CD4-positive, alpha-beta T cell treated with Interleukin-10 for 1 hour (primary cell): ENCODE results near the gene TMEM170B.

Source experiments
- DNase-seq: peaks from one replicate; pipeline ENCODE4 v3.0.0-alpha.2; 2020

Gene TMEM170B

DNA sequence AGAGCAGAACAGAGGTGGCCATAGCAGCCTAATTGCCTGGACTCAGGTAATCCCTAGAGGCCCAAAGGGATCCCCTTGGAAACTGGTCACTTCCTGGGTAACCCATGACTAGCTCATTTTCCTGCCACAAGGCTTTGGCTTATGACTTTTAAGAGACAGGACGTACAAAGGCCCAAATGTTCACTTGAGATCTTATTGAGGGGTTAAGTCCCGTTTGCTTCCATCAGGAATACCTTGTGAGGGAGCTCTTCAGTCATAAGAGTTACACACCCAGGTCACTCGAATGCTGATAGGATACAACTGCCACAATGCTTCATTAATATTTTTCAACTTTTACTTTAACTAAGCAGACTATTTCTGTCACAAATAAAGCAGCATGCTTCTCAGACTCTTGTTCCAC, 51.7 kb downstream of the TMEM170B start:
- no peak for DNase-seq

DNA sequence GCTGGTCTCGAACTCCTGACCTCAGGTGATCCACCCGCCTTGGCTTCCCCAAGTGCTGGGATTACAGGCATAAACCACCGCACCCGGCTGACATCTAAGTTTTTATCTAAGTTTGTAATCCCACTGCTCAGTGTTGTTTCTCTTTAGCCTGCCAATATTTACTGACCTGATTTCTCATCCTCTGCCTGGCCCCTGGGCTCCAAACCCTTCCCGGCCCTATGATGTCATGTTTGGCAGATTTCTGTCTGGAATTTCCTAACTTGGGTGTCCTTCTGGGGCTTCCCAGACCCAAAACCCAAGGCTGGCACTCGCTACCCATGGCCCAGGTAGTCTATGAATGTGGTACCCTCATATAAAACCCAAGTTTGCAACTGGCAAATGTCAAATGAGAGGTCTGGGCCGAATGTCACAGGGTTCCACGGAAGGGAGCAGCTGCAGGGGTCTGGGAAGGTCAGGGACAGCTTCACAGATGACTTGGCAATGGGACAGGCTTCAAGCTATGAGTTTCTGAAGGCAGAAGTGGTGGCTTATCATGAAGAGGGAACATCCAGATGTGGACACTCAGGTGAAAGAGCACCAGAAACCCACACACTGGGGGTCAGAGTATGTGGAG, 54.9 kb downstream of the TMEM170B start:
- no peak for DNase-seq

DNA sequence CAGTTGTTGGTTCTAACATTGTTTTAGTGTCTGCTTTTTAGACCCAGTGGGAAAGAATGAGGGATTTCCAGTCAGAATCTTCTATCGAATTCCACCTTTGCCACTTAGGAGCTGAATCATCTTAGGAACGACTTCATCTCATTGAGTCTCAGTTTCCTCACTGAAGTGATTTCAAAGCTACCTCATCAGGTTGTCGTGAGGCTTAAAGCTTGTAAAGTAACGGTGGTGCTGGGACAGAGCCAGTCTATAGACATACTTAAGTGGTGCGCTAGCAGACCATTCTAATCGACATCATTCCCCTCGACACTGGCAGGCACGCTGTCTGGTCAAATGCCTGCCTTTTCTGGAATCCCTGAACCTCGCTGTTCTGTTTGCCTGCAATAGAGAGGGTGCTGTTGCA, 55.5 kb downstream of the TMEM170B start:
- DNase-seq: no peak

DNA sequence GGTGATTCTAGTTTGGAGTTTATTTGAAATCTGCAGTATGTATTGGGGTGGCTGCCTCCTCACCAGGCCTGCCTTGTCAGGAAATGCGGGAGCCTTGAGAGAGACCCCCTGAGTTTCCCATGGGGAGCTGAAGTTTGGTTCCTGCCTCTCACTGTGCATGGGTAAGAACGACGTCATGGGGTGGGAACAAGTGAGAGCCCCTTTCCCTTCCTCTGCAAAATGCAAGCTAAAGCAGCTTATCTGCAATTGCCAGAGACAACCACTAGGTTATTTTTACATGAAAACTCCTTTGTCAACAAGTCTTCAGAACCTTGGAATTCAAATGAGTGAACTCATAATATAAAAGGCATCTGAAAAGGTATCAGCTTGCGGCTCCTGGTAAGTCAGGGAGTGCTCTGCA, 58.4 kb downstream of the TMEM170B start:
- DNase-seq: no peak

DNA sequence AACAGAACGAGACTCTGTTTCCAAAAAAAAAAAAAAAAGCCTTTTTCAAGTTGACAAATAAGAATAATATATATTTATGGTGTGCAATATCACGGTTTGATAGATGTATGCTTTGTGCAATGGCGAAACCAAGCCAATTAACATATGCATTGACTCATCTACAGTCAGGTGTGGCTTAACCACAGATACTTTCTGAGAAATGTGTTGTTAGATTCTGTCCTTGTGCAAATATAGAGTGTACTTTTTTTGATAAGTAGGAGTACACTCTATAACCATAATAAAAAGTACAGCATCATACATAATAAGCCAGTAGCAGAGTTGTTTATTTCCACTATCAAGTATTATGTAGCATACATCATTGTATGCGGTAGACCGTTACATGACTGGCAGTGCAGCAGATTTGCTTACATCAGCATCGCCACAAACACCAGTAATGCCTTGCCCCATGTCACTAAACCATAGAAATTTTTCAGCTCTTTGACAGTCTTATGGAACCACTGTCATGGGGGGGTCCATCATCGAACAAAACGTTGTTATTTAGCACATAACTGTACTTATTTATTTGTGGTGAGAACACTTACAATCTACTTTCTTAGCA, 59.2 kb downstream of the TMEM170B start:
- no peak for DNase-seq

DNA sequence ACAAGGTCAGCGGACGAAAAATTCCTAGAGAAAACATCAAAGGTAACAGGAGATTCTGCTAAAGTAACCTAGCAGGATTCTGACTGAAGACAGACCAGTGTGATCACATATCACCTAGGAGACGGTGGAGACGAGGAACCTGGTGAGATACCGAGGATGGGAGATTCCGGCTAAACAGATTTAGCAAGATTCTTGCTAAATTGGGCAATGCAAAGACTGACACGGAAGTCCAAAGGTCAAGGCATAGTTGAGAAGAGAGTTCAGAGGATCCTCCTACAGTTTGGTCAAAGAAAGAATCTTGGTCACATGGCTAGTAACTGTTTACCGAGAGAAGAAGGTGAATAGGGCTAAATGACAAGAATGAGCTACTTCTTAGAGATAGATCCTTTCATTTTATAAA, 61.1 kb downstream of the TMEM170B start:
- no peak for DNase-seq

DNA sequence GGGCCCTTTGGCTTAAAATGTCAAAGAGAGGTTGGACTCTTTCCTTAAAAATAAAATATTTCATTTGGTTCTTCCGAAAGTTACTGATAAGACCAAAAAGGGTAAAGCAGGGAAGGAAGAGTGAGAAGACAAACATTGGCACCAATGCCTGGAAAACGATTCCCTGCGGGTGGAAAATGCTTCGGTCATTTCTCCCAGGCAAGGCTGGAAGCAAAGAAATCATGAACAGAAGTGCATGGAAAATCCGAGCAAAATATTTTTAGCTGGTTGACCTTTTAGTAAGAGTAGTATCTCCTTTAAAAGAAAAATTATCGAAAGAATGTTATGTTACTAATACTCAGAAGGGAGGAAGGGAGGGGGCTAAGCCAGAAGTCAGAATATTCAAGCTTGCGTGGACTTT, 62.7 kb downstream of the TMEM170B start:
- DNase-seq: no peak

DNA sequence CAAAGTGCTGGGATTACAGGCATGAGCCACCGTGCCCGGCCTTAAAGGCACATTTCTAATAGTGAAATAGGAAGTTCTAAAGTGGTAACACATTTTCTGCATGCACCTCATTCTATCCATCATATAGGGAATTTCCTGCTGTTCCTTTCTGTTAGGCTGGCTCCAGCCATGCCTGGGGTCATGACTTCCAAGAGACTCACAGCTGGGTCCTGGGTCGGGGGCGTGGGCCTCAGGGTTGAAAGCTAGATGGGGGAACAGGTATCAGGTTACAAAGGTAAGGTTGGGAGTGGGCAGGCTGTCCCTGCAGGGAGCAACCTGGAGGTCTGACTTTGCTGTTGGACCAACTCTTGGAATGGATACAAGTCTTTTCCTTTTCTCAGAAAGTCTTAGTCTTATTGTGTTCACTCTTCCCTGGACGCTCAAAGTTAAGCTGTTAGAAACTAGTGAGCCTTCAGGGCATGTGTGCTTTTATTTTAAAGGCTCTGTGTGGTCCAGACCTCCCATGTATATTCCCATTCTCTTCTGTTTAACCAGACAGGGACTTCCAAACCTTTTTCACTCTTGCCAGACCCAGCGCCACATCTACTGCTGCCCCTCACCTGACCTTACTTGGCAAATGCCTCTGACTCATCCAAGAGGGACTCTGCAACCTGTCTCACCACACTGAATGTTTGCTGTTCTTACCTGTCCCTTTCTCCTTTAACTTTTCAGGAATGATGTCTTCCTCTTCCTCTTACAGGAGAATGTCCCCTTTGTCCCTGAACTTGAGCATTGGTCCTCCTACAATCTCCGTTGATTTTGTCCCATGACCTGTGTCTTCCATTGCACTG, 64.4 kb downstream of the TMEM170B start:
- no peak for DNase-seq

DNA sequence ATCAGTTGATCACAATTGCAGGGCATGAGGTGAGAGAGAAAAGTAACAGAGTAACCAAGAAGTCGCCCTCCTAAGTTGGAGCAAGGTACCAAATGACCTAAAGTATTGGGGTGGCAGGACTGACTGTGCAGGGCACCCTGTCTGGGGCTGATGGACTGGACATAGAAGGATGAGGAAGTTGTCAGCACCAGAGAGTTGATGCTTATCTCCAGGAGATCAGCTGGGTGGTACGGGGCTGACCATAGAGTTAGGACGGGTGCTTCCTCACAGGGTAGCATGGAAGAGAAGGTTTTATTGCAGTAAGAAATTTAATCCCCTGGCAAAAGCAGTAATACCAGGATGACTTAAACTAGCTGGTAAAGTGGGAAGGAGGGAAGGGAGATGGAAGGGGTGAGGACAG, 66.7 kb downstream of the TMEM170B start:
- DNase-seq: no peak

DNA sequence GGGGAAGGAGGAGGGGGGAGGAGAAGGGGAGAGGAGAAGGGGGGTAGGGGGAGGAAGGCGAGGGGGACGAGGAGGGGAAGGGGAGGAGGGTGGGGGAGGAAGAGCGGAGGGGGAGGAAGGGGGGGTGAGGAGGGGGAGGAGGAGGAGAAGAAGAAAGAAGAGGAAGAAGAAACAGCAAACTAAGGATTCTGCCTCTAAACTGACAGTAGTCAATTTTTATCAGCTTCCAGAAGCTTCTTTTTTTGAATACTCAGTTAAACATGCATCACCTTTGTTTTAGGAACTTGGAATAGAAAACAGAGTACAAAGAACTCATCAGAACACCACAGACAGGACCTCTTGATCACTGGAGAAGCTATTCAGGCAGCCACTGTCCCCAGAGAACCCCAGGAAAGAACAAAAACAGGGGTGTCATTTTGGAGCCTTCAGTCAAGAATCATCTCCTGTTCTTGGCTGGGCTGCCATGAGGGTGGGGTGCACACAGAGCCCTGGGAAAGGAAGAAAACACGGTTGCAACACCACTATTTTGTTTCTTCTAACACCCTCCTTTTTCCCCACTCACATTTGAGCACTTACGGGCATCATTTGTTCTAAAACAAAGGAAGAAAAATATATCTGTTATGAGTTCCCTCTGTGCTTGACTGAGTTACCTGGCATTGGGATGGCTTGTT, 67.4 kb downstream of the TMEM170B start:
- no peak for DNase-seq

DNA sequence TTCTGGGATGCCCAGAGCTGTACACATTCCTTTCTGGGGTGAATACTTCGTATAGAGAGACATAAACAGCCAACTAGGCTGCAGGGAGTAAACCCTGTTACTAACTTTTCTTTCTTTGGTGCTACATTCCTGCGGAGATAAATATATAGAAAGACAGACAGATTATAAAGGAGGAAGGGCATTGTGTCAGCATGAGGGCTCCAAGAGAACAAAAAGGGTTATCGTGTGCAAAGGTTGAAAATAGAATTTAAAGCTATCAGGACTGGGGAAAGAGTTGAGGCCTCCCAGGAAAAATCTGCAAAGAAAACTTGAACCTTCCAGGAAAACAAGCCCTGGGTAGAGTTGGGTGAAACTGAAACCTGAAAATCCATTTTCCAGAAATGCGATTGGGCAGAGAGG, 68.0 kb downstream of the TMEM170B start:
- DNase-seq: no peak

DNA sequence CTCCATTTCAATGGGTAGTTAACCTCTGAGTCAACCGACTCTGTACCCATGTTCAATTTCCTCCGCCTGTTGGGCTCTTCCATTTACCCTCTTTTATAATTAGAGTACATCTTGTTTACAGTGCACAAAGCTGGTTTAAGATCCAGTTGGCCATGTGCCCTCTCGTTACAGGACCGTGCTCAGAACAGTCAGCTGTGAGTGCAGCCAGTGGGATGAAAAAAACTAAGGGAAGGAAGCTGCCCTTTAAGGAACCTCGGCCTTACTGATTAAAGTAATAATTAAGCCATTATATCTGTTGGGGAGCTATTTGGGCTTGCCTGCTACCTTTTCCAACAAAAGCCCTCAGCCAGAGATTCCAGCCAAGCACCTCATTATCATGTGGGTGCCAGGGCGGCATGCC, 68.8 kb downstream of the TMEM170B start:
- DNase-seq: no peak

DNA sequence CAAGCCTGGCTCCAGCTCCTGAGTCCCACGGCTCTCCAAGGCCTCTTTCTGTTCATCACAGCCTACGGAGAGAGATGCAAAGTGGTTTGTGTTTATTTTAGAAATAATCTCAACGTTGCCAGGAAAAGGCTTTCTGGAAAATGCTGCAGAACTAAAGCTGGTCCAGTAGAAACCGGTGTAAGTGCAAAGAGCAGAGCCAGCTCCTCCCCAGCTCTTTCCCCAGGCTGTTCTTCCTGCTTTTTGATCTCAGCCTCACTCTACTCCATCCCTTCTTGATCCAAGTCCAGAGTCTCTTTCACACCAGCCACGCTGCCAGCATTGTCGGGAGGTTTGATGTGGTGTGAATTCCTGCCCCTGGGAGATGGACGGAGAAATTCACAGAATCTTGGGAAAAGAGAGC, 69.8 kb downstream of the TMEM170B start:
- DNase-seq: no peak

DNA sequence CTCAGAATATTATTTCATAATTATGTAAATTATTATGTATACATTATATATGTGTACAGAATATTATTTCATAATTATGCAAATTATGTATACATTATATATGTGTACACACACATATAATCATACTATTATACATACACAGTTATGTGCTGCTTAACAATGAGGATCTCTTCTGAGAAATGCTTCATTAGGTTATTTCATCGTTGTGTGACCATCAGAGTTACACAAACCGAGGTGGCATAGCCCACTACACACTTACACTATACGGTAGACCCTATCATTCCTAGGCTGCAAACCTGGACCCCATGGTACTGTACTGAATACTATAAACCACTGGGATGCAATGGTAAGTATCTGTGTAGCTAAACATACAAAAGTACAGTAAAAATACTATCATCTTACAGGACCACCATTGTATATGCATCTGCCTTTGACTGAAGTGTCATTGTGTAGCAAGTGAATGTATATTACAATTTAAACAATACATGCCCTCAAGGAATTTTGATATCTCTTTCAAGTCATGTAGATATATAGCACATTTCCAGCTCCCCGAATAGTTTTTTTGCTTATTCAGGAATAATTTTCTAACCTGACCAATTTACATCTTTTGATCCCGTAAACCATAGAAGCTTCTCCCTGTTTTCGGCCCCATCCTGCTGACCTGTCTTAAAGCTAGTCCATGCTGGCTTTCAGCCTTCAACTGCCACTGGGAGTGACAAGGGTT, 71.2 kb downstream of the TMEM170B start:
- no peak for DNase-seq

DNA sequence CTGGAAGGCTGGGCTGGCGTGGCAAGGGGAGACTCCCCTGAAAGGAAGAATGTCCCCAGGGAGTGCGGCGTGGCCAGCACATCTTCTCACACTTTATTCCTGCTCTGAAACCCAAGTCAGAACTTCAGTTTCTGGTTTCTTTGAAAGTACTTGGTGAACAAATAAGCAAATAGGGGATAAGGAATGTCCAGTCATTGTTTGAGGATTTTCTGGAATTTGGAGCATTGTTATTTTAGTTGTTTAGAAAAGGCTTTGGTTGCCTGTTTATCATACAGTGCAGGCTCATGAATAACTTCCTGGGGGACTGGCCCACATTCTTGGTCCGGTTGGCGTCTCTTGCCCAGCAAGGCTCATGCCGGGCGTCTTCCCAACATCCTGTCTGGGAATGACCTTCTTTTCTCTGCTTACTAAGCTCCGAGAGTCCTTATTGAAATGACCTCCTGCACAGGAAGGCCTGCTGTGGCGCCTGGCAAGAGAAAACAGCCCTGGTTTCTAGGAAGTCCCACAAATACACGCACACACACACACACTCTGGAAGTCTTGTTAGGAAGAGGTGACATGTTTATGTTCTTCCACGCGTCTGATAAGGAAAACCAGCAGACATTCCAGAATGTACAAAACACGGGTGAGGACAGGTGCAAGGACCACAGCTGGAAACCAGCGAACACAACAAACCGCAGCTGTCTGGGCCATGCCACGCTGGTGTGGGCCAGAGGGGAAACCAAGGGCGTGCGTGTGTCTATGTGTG, 71.9 kb downstream of the TMEM170B start:
- no peak for DNase-seq

DNA sequence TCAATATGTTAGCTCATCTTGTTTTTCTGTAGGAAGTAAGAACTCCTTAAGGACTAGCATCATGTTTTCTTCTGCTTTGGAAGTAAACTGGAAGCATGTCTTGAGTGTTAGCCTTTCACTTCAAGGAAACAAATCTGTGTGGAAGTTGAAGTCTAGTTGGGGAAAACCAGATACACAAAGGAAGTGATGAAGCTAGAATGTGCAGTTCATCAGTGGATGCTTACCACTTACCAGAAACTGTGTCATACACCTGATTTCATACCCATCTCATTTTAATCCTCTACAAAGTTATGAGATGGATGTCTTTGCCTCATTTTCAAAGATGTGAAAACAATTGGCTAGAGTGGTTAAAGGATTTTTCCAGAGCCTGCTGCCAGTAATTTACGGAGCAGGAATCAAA, 75.8 kb downstream of the TMEM170B start:
- DNase-seq: no peak

DNA sequence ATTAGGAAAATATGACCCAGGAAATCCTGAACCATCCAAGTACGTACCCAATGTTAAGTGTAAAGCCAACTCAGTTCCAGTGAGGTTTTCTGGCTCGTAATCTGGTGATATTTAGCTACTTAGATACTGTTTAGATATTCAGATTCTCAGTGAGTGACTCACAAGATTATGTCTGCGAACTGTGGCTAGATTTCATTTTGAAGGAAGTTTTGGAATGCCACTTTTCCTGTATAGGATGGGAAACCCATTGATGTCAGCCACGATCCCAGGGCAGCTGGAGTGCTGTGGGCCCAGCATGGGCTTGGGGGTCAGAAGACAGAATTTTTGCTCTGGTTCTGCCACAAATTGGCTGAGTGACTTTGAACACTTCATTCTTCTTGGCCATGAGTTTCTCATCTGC, 76.3 kb downstream of the TMEM170B start:
- DNase-seq: no peak

DNA sequence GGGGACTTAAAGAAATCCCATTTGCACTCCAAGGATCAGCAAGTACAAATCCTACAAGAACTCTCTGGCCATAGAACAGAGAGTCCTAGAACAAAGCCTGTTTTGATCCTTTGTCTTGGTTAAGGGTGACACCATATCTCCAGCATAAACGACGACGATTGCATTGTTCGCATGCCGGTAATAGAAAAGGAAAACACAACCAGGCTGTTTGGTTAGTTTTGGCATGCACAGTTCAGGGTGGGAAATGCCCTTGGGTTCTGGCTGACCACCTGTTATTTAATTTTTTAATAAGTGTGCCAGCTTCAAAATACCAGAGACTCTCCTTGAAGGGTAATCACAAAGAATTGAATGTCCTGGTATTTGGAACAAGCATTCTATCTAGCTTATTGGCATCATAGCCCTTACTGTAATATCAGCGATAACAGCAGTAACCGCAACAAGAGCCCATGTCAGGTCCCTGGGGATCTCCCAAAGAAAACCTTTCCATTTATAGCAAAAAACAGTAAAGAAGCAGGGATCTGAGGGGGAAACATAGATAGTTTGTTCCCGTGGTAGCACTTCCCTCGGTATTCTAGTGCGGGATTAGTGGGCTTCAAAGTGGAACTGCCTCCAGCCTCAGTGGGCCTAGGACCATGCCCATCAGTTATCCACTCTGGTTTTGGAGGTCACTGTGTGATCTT, 77.1 kb downstream of the TMEM170B start:
- no peak for DNase-seq

DNA sequence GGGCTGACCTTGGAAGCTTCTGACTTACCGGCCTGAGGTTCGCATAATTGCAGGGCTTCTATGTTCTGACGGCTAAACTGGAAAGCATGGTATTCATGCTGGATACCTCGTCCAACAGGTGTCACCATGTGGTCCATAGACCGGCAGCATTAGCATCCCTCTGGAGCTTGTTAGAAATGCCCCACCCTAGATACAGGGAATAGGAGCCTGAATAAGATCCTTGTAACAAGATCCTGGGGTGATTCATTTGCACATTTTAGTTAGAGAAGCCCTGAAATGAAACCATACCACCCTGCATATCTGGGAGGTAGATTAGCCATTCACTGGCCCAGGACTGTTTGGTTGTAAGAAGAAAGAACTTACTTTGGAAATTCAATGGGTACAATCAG, 77.7 kb downstream of the TMEM170B start:
- DNase-seq: no peak

DNA sequence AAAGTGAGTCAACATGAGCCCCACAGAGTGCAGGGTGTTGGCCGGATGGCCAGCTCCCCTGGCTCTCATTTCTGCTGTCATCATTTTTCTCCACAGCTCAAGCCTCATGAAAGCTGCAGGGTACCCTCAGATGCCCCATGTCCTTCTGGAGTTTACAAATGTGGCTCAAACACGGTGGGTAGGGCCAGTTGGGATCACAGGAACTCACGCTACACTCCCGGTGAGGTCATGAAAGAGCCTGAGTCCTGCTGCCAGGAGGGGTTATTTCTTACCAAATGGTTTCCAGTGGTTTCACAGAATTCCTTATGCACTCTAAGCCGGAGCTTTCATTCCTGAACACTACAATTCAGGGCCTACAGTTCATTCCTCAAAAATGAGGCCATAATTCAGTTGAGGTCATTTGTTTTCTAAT, 78.7 kb downstream of the TMEM170B start:
- DNase-seq: no peak

DNA sequence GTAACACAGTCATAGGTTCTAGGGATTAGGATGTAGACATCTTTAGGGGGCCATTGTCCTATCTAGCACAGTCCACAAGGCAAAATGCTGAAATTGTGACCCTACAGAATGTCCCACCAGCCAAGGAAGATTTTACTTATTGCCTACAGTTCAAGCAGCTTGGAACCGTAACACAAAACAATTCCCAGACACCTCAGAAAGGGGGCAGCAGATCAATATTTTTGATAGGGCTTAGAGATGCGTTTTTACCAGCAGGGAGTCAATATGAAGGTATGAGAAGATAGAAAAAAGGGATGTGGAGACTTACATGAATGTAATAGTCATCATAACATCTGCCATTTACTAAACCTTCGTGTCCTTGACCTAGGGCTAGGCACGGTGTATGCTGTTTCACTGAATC, 81.0 kb downstream of the TMEM170B start:
- DNase-seq: no peak

DNA sequence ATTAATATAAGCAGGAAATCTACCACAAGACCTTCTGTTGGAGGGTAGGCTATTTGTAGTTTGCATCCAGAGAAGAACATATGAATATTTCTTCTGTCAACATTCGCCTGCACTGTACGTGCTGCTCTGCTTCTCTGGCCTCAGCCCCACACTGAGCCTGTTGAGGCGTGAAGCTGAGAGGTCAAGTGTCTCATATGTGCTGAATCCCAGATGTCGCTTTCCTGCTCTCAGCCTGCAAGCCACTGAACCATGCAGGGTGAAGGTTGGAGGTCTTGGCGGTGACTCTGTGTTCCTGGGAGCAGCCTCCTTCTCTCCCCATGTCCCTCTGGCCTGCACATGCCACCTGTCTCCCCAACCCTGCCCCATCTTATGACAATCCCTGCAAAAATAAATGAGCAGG, 83.6 kb downstream of the TMEM170B start:
- no peak for DNase-seq
